Naive thymus-derived CD8-positive, alpha-beta T cell (primary cell): ENCODE data around the gene SIRT7. TPM values are rescaled to one million over a fixed set of nuclear protein-coding genes. Genes with fewer than 3 reads are reported as not detected.
"Not testable (repeated sequence)": the region's sequence is repeated elsewhere in the genome, so short reads cannot be mapped to it uniquely, and the experiment has no call there.

ENCODE experiments used
- ATAC-seq, 2 donors: fragments of 150-1000 bp; cut with Tn5 transposase in 1 of 2; sonication (Bioruptor Pico), chemical (Tn5 transposase) in 1 of 2; 1 replicate in 1 of 2; 2 replicates in 1 of 2; pipeline ENCODE4 v1.10.0; 2021; ENCODE audit warnings: mild to moderate bottlenecking in 2 of 2, moderate library complexity in 2 of 2
- POLR2A ChIA-PET: fragments of 350-600 bp; sonication (Branson Sonifier 250); formaldehyde crosslinking; loops from one replicate; lab custom pipeline; 2021; ENCODE audit warnings: antibody characterized with exemption; lab: Charles Lee
- DNase-seq, 10 donors: peaks; one replicate each; pipeline versions ENCODE4 v3.0.0 to v3.0.0-alpha.2; 2020 to 2022
- H3K27ac Mint-ChIP-seq, 10 donors: one replicate each; pipeline ENCODE4 v1.8.0; 2020 to 2022; ENCODE audit warnings: mild to moderate bottlenecking in 10 of 10, mixed read lengths in 10 of 10, moderate library complexity in 4 of 10, inconsistent platforms in 1 of 10
- H3K27me3 Mint-ChIP-seq, 5 donors: one replicate each; pipeline ENCODE4 v1.8.0; 2021 to 2022; ENCODE audit warnings: mixed read lengths in 5 of 5
- H3K36me3 Mint-ChIP-seq, 3 donors: one replicate each; pipeline ENCODE4 v1.8.0; 2020 to 2022; ENCODE audit warnings: mixed read lengths in 3 of 3, mild to moderate bottlenecking in 2 of 3, inconsistent platforms in 1 of 3
- H3K4me1 Mint-ChIP-seq, 4 donors: one replicate each; pipeline ENCODE4 v1.8.0; 2021 to 2022; ENCODE audit warnings: mixed read lengths in 4 of 4
- H3K4me3 Mint-ChIP-seq, 10 donors: one replicate each; pipeline ENCODE4 v1.8.0; 2020 to 2022; ENCODE audit warnings: mild to moderate bottlenecking in 10 of 10, mixed read lengths in 10 of 10, moderate library complexity in 6 of 10, inconsistent platforms in 1 of 10
- H3K9me3 Mint-ChIP-seq, 9 donors: one replicate each; pipeline ENCODE4 v1.8.0; 2020 to 2022; ENCODE audit warnings: mixed read lengths in 9 of 9, mild to moderate bottlenecking in 3 of 9, inconsistent platforms in 1 of 9, moderate library complexity in 1 of 9
- polyA plus RNA-seq, 3 donors: library from polyadenylated mRNA; unstranded; fragments of 300-500 nt; fragmentation: Illumina TruSeq; gene quantifications; one replicate each; pipeline ENCODE4 v1.2.3, GENCODE V29; 2021
- total RNA-seq, 8 experiments: library from RNA in 2 of 8; stranded (reverse) in 2 of 8; gene quantifications; one replicate each; pipeline ENCODE4 v1.2.3 and lab custom pipeline; 2021 to 2026

SIRT7 gene
- total and polyA plus RNA-seq, 5 experiments from 2014 or later, result 21.3 to 70.8 (median 30.6) TPM

GRCh38 chr17:81959362-81960129 lies 41.6 kb upstream of the SIRT7 start:
- H3K27me3 Mint-ChIP-seq, result peaks cover 0 to 19% (median 9%) of the 10 kb centered on the region in 5 donors
- peak overlapping the region in 1 of 10 donors; percentile 57 for H3K27ac Mint-ChIP-seq
- no peaks in the 10 kb centered on the region for H3K36me3 Mint-ChIP-seq
- POLR2A ChIA-PET, result interaction anchor here (0.5 to 3.0 kb wide), 8 partner anchors 9 to 89 kb away, joined by 3 to 61 read pairs (median 4); partner anchors contain the start of genes CENPX and LRRC45
- DNase-seq, result peak; percentile 70 to 92 (median 85)
- H3K4me3 Mint-ChIP-seq, result peak overlapping the region in 5 of 10 donors; percentile 59 to 72 (median 64)
- H3K9me3 Mint-ChIP-seq, result no peaks in the 10 kb centered on the region
- H3K4me1 Mint-ChIP-seq, result peaks cover 0 to 13% (median 6%) of the 10 kb centered on the region in 4 donors
- peak; percentile 96 to 97 for ATAC-seq

- peak overlapping the region; percentile 19 to 72 (median 61) for H3K4me3 Mint-ChIP-seq
- no peak for ATAC-seq
Observed at GRCh38 chr17:81958633-81959342, 40.8 kb upstream of the SIRT7 start.

GRCh38 chr17:81957691-81958432 lies 39.9 kb upstream of the SIRT7 start:
- DNase-seq (no peak), ATAC-seq (no peak)
- POLR2A ChIA-PET, result no interaction called here
- Mint-ChIP-seq H3K4me3 (peak overlapping the region in 6 of 10 donors; percentile 10 to 72 (median 24)), H3K4me1 (peaks cover 0 to 6% (median 4%) of the 10 kb centered on the region in 4 donors), H3K27me3 (peaks cover 0 to 19% (median 9%) of the 10 kb centered on the region in 5 donors), H3K9me3 (no peaks in the 10 kb centered on the region), H3K36me3 (no peaks in the 10 kb centered on the region), H3K27ac (no peak overlapping the region)

More at GRCh38 chr17:81958633-81959342, 40.8 kb upstream of the SIRT7 start:
- H3K36me3 Mint-ChIP-seq, result no peaks in the 10 kb centered on the region
- no peaks in the 10 kb centered on the region for H3K9me3 Mint-ChIP-seq
- H3K27me3 Mint-ChIP-seq, result peaks cover 0 to 19% (median 9%) of the 10 kb centered on the region in 5 donors
- H3K27ac Mint-ChIP-seq, result peak overlapping the region in 1 of 10 donors; percentile 57
- peaks cover 0 to 6% (median 3%) of the 10 kb centered on the region in 4 donors for H3K4me1 Mint-ChIP-seq
- no peak for DNase-seq
- POLR2A ChIA-PET, result interaction anchor here (0.5 to 3.0 kb wide), 8 partner anchors 10 to 88 kb away, joined by 3 to 61 read pairs (median 4); partner anchors contain the start of genes CENPX and LRRC45

GRCh38 chr17:81956607-81957589 lies 38.9 kb upstream of the SIRT7 start:
- Mint-ChIP-seq H3K4me1 (peaks cover 1 to 7% (median 5%) of the 10 kb centered on the region in 4 donors), H3K9me3 (no peaks in the 10 kb centered on the region), H3K27me3 (peaks cover 0 to 14% (median 9%) of the 10 kb centered on the region in 5 donors), H3K4me3 (no peak overlapping the region), H3K36me3 (no peaks in the 10 kb centered on the region), H3K27ac (peak overlapping the region in 1 of 10 donors; percentile 65)
- POLR2A ChIA-PET, result interaction anchor here (0.5 kb wide), 1 partner anchor 238 kb away, joined by 3 read pairs; no protein-coding TSS in a partner anchor
- DNase-seq (no peak), ATAC-seq (no peak)

GRCh38 chr17:81955756-81956544 lies 38.0 kb upstream of the SIRT7 start:
- DNase-seq, result no peak

GRCh38 chr17:81955058-81955681 lies 37.2 kb upstream of the SIRT7 start:
- ATAC-seq, result no peak
- peaks cover 0 to 13% (median 9%) of the 10 kb centered on the region in 5 donors for H3K27me3 Mint-ChIP-seq
- no peak for DNase-seq
- POLR2A ChIA-PET, result interaction anchor here (0.9 kb wide), 2 partner anchors 67 to 403 kb away, joined by 3 read pairs; partner anchors contain the start of genes CENPX and FAAP100
- peak overlapping the region in 1 of 10 donors; percentile 76 for H3K27ac Mint-ChIP-seq
- no peaks in the 10 kb centered on the region for H3K9me3 Mint-ChIP-seq
- no peak overlapping the region for H3K4me3 Mint-ChIP-seq
- H3K36me3 Mint-ChIP-seq, result no peaks in the 10 kb centered on the region
- peaks cover 4 to 11% (median 8%) of the 10 kb centered on the region in 4 donors for H3K4me1 Mint-ChIP-seq

More at GRCh38 chr17:81955756-81956544, 38.0 kb upstream of the SIRT7 start:
- Mint-ChIP-seq H3K36me3 (no peaks in the 10 kb centered on the region), H3K27me3 (peaks cover 0 to 14% (median 9%) of the 10 kb centered on the region in 5 donors), H3K27ac (no peak overlapping the region), H3K4me1 (peaks cover 4 to 11% (median 8%) of the 10 kb centered on the region in 4 donors), H3K9me3 (no peaks in the 10 kb centered on the region), H3K4me3 (no peak overlapping the region)
- no peak for ATAC-seq
- POLR2A ChIA-PET, result interaction anchor here (0.5 to 0.9 kb wide), 3 partner anchors 66 to 404 kb away, joined by 3 read pairs; partner anchors contain the start of genes CENPX and FAAP100

GRCh38 chr17:81954131-81955057 lies 36.4 kb upstream of the SIRT7 start:
- DNase-seq, result no peak
- POLR2A ChIA-PET, result no interaction called here

GRCh38 chr17:81953443-81953842 lies 35.5 kb upstream of the SIRT7 start:
- not testable (repeated sequence) for H3K4me1 Mint-ChIP-seq, H3K9me3 Mint-ChIP-seq, H3K27me3 Mint-ChIP-seq, ATAC-seq, H3K4me3 Mint-ChIP-seq, H3K36me3 Mint-ChIP-seq, DNase-seq
- peak overlapping the region in 1 of 10 donors; percentile 51 for H3K27ac Mint-ChIP-seq
- POLR2A ChIA-PET, result interaction anchor here (0.5 to 1.3 kb wide), 3 partner anchors 10 to 83 kb away, joined by 3 to 4 read pairs (median 4); no protein-coding TSS in a partner anchor

More at GRCh38 chr17:81954131-81955057, 36.4 kb upstream of the SIRT7 start:
- Mint-ChIP-seq H3K4me1 (peaks cover 4 to 11% (median 8%) of the 10 kb centered on the region in 4 donors), H3K36me3 (no peaks in the 10 kb centered on the region), H3K9me3 (no peaks in the 10 kb centered on the region), H3K27ac (peak overlapping the region in 1 of 10 donors; percentile 76), H3K4me3 (no peak overlapping the region), H3K27me3 (peaks cover 0 to 13% (median 9%) of the 10 kb centered on the region in 5 donors)
- ATAC-seq, result no peak

GRCh38 chr17:81952792-81953228 lies 34.8 kb upstream of the SIRT7 start:
- Mint-ChIP-seq H3K4me3 (no peak overlapping the region), H3K36me3 (no peaks in the 10 kb centered on the region), H3K27me3 (peaks cover 0 to 4% (median 0%) of the 10 kb centered on the region in 5 donors), H3K4me1 (peaks cover 4 to 8% (median 5%) of the 10 kb centered on the region in 4 donors), H3K9me3 (no peaks in the 10 kb centered on the region), H3K27ac (no peak overlapping the region)
- DNase-seq (no peak), ATAC-seq (no peak)
- POLR2A ChIA-PET, result interaction anchor here (0.5 to 1.3 kb wide), 4 partner anchors 8 to 83 kb away, joined by 3 to 4 read pairs (median 4); no protein-coding TSS in a partner anchor
